ENCODE results near the gene RNASE8.

DNA sequence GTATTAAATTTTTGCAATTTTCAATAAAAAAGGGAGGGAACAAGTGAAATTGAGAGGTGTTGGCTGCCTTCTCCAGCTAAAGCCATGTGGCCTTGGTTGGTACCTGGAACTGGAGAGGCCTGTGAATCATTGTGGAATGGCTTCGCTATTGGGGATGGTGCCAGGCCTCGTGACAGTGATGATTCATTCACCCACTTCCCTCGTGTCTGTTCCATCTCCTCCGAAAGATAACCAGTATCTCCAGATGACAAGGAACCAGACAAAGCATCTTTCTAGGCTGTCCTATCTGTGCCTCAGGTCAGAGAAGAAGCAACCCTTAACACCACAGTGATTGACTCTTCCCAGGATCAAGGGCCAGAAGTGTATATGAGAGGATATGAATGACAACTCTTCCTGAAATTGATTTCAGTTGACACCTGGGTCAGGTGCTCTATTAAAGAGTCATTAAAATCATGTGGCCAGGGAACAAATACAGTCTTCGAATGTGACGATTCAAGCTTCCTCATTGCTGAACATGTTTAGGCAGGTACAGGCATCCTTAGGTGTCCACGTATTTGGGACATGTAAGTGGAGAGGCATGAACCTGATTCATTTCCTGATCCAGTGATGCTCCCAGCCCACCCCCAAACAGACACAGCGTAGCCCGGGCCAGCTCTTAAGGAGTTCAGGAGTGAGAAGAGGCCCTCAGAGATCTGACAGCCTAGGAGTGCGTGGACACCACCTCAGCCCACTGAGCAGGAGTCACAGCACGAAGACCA, 15.8 kb upstream of the RNASE8 start, which contains the start of gene RNASE7:
- TF ChIP-seq CTCF (IDR thresholded peaks at IDR 0.05) = no peak
- TF ChIP-seq EP300 (IDR thresholded peaks at IDR 0.05; ENCODE audit: low read depth) = no peak
